GM12872 (cell line): ENCODE results near the gene THEMIS.

Experiments
- TF ChIP-seq, protein P1 (sequence below): IDR thresholded peaks from 3 replicates; pipeline ENCODE4 v1.5.1; 2011; ENCODE audit warnings: low read depth, mild to moderate bottlenecking, low read length, moderate library complexity; ENCODE audit not compliant: insufficient read depth

Gene THEMIS

DNA sequence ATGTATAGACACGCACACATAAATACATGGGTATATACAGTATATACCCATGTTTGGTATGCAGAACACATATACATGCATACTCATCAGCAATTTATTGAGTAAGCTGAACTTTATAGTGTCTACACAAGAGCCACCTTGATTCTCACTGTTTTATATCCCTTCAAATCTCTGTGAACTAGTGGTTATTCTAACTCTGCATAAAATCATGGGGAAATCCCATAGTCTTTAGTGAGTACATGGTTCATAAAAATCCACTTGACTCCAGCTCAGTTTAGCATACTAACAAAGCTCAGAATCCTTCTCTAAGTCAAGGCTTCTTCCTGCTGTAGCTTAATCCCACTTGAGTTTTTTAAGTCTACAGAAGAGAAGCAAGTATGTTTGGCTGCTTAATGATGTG, 104.1 kb downstream of the THEMIS start:
- TF ChIP-seq, protein P1, sequence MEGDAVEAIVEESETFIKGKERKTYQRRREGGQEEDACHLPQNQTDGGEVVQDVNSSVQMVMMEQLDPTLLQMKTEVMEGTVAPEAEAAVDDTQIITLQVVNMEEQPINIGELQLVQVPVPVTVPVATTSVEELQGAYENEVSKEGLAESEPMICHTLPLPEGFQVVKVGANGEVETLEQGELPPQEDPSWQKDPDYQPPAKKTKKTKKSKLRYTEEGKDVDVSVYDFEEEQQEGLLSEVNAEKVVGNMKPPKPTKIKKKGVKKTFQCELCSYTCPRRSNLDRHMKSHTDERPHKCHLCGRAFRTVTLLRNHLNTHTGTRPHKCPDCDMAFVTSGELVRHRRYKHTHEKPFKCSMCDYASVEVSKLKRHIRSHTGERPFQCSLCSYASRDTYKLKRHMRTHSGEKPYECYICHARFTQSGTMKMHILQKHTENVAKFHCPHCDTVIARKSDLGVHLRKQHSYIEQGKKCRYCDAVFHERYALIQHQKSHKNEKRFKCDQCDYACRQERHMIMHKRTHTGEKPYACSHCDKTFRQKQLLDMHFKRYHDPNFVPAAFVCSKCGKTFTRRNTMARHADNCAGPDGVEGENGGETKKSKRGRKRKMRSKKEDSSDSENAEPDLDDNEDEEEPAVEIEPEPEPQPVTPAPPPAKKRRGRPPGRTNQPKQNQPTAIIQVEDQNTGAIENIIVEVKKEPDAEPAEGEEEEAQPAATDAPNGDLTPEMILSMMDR, result no peak

DNA sequence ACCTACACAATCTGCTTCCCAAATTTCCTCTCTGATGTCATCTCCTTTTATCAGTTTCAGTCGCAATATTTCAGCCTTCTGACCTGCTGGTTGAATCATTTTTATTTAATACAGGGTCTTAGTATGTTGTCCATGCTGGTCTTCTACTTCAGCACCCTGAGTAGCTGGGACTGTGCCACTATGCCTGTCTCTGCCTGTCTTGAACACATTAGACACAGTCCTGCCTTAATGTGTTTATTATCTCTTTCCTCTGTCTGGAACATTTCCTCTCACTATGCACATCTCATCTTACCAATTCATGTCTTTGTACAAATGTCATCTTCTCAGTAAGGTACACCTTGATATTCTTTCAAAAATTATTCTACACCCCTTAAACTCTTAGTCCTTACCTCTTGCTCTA, 106.5 kb downstream of the THEMIS start:
- TF ChIP-seq, protein P1, result no peak

DNA sequence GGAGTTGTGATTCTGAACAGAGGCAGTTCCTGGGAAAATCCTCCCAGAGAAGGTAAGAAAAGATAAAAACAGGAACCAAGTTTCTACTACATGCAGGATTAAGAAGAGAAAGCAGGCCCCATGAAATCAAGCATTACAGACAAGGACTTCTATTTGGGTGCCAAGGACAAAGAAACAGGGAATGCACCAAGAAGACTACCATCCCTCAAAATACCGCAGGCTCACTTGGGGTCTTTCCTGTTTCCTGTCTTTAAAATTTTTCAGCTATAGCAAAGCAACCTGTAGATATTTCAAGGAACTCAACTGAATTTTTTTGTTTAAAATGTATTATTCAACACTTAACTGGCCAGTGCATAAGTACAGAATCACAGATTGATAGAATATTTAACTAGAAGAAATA, 107.5 kb downstream of the THEMIS start:
- TF ChIP-seq, protein P1, result no peak

DNA sequence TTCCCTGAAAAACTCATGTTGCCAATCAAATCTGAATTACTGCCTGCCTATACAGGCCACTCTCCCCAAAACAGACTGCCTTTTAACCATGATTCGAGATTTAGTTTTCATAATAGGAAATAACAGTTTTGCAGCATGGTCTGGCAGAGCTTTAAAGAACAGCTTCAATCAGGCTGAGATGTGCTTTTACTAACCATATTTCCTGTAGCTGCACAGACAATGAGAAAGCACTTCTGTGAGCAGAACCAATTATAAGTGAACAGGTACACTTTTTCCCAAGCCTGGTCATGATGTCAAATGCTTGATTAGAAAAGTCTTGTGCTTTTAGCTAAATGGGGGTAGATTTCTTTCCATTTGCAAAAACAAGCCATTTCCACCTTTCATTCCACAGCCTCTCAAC, 108.2 kb downstream of the THEMIS start:
- TF ChIP-seq, protein P1, result no peak

DNA sequence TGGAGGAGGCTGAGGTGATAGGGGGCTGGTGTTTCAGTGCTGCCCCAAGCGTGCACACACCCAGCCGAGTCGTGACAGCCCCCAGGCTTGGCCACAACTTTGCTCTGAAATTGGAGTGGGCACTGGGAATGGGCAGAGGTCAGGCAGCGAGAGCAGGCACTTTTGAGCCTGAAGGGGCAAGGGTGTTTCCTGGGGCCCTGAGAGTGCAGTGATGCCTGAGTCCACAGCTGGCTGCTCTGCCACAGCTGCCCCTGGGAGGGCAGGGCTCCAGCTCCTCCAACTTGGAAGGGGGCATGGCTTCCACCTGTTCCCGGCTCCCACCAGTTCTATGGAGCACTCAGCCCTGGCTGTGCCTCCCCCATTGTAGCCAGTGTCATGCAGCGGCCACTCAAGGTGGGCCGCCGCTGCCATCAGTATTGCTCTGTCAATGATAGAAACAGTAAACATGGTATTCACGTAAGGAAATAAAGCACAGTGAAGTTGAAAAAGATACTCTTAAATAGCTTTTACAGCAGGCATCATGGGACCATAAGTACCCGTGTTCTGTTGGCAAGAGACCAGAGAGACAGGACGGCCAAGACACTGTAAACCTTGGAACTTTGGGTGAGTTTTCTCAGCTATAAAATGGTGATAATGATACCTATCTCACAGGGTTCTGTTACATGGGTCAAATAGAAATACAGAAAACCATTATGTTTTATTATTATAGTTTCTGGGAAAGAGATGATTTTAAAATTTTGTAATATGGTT, 108.9 kb downstream of the THEMIS start:
- TF ChIP-seq, protein P1, result no peak

DNA sequence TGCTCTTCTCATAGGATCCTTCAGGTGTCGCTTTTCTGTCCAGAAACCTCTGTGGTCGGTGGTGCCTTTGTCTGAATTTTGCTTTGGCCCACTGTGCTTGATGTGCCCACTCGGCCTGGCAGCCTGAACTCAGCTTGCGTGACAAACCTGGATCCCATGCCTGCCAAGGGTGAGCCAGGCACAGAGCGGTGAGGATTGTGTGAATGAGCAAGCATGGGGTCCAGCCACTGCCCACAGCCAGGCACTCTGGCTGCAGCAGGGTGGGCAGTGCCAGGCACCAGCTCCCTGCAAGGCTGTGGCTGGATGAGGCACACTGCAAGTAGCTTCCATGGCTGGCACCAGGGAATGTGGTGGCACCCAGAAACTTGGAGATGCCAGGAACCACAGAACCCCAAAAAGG, 110.3 kb downstream of the THEMIS start:
- TF ChIP-seq, protein P1, result no peak

DNA sequence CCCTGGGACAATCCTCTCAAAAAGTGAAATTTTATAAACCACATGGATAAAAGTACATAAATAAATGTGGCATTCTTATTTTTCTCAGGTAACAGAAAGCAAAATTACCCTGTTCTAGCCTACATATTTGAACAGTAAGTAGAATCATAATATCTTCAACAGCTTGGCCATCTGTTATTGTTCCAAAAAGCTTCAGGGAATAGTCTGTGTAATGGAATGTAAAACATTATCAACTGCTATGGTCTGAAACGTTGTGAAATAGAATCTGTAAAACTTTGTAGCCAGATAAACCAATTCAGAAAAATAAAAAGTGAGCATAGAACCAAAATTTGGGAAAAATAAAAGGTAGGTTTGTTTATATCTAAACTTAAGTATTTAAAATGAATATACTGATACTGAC, 114.7 kb downstream of the THEMIS start:
- TF ChIP-seq, protein P1, result no peak
